Epithelial cell of proximal tubule (primary cell): ENCODE results near the gene METTL2B. TPM values are rescaled to one million over a fixed set of nuclear protein-coding genes. Genes with fewer than 3 reads are reported as not detected.
"Not testable (repeated sequence)": the region's sequence is repeated elsewhere in the genome, so short reads cannot be mapped to it uniquely, and the experiment has no call there.

Experiments used
- DNase-seq: peaks from one replicate; pipeline ENCODE4 v3.0.0-alpha.2; 2011; ENCODE audit warnings: low read depth
- H3K4me3 ChIP-seq: 2 replicates; pipeline ENCODE4 v1.5.1; 2011; ENCODE audit warnings: low read depth, mild to moderate bottlenecking, low read length
- CTCF ChIP-seq: conservative IDR thresholded peaks from 2 replicates; pipeline ENCODE4 v1.5.1; 2012; ENCODE audit warnings: low read depth, mild to moderate bottlenecking, low read length
- total RNA-seq: library from RNA; depleted of rRNA; stranded (reverse); fragments of >200 nt; gene quantifications from 2 replicates; pipeline ENCODE4 v1.2.3, GENCODE V29; 2015

METTL2B gene
- total RNA-seq, 1 donor from 2014 or later: 39.6 TPM

GRCh38 chr7:128497405-128497804 is 20.9 kb downstream of the METTL2B start:
- no peak for DNase-seq
- no peak for TF ChIP-seq CTCF
- H3K4me3 ChIP-seq: no peak overlapping the region

- not testable (repeated sequence) for H3K4me3 ChIP-seq, DNase-seq
These were observed 28.9 kb downstream of the METTL2B start for GRCh38 chr7:128505416-128505815.

GRCh38 chr7:128506819-128507218 is 30.3 kb downstream of the METTL2B start:
- not testable (repeated sequence) for DNase-seq

GRCh38 chr7:128507321-128507993 is 30.9 kb downstream of the METTL2B start:
- H3K4me3 ChIP-seq, DNase-seq: not testable (repeated sequence)

More at GRCh38 chr7:128506819-128507218, 30.3 kb downstream of the METTL2B start:
- H3K4me3 ChIP-seq: not testable (repeated sequence)

GRCh38 chr7:128511692-128512091 is 35.1 kb downstream of the METTL2B start:
- DNase-seq, H3K4me3 ChIP-seq: not testable (repeated sequence)

GRCh38 chr7:128515232-128515631 is 38.7 kb downstream of the METTL2B start:
- not testable (repeated sequence) for H3K4me3 ChIP-seq, DNase-seq

GRCh38 chr7:128517023-128517422 is 40.5 kb downstream of the METTL2B start:
- not testable (repeated sequence) for DNase-seq, H3K4me3 ChIP-seq

- H3K4me3 ChIP-seq: not testable (repeated sequence)
- peak; percentile 41 for DNase-seq
These were observed 46.8 kb downstream of the METTL2B start for GRCh38 chr7:128523226-128523931.

GRCh38 chr7:128523932-128524524 is 47.5 kb downstream of the METTL2B start:
- not testable (repeated sequence) for DNase-seq

GRCh38 chr7:128525584-128525983 is 49.0 kb downstream of the METTL2B start:
- DNase-seq, H3K4me3 ChIP-seq: not testable (repeated sequence)

More at GRCh38 chr7:128523932-128524524, 47.5 kb downstream of the METTL2B start:
- not testable (repeated sequence) for H3K4me3 ChIP-seq

- DNase-seq, H3K4me3 ChIP-seq: not testable (repeated sequence)
These were observed 49.5 kb downstream of the METTL2B start for GRCh38 chr7:128526062-128526466.

GRCh38 chr7:128529191-128529590 is 52.6 kb downstream of the METTL2B start:
- H3K4me3 ChIP-seq, DNase-seq: not testable (repeated sequence)

- peak overlapping the region; percentile 81 for H3K4me3 ChIP-seq
- DNase-seq: not testable (repeated sequence)
These were observed 53.7 kb downstream of the METTL2B start for GRCh38 chr7:128530121-128530854.
